ENCODE data around the gene ZC3H7A.

ZC3H7A gene

GRCh38 chr16:11738742-11739544 is 58.1 kb downstream of the ZC3H7A start:
- in situ Hi-C loops (cut with MboI; ENCODE audit: low sequenced_read_pairs): no loop called here

GRCh38 chr16:11737713-11738112 is 59.3 kb downstream of the ZC3H7A start:
- in situ Hi-C loops (cut with MboI; ENCODE audit: low sequenced_read_pairs): no loop called here

- in situ Hi-C loops (cut with MboI; ENCODE audit: low sequenced_read_pairs): no loop called here
Measured at GRCh38 chr16:11736903-11737302, 60.2 kb downstream of the ZC3H7A start.

GRCh38 chr16:11735787-11736186 is 61.3 kb downstream of the ZC3H7A start:
- in situ Hi-C loops (cut with MboI; ENCODE audit: low sequenced_read_pairs): no loop called here

GRCh38 chr16:11734653-11735043 is 62.4 kb downstream of the ZC3H7A start:
- in situ Hi-C loops (cut with MboI; ENCODE audit: low sequenced_read_pairs): no loop called here

- in situ Hi-C loops (cut with MboI; ENCODE audit: low sequenced_read_pairs): no loop called here
Measured at GRCh38 chr16:11734025-11734652, 62.9 kb downstream of the ZC3H7A start.

- in situ Hi-C loops (cut with MboI; ENCODE audit: low sequenced_read_pairs): no loop called here
Measured at GRCh38 chr16:11731222-11731621, 65.8 kb downstream of the ZC3H7A start.

GRCh38 chr16:11729787-11730186 is 67.3 kb downstream of the ZC3H7A start:
- in situ Hi-C loops (cut with MboI; ENCODE audit: low sequenced_read_pairs): no loop called here

- in situ Hi-C loops (cut with MboI; ENCODE audit: low sequenced_read_pairs): no loop called here
Measured at GRCh38 chr16:11727796-11728543, 69.1 kb downstream of the ZC3H7A start.

- in situ Hi-C loops (cut with MboI; ENCODE audit: low sequenced_read_pairs): no loop called here
Measured at GRCh38 chr16:11726008-11726407, 71.0 kb downstream of the ZC3H7A start.

- in situ Hi-C loops (cut with MboI; ENCODE audit: low sequenced_read_pairs): no loop called here
Measured at GRCh38 chr16:11725457-11725856, 71.6 kb downstream of the ZC3H7A start.

- in situ Hi-C loops (cut with MboI; ENCODE audit: low sequenced_read_pairs): no loop called here
Measured at GRCh38 chr16:11722468-11722808, 74.6 kb downstream of the ZC3H7A start.

GRCh38 chr16:11721781-11722467 is 75.1 kb downstream of the ZC3H7A start:
- in situ Hi-C loops (cut with MboI; ENCODE audit: low sequenced_read_pairs): no loop called here

GRCh38 chr16:11719762-11720161 is 77.3 kb downstream of the ZC3H7A start:
- in situ Hi-C loops (cut with MboI; ENCODE audit: low sequenced_read_pairs): no loop called here

- in situ Hi-C loops (cut with MboI; ENCODE audit: low sequenced_read_pairs): no loop called here
Measured at GRCh38 chr16:11719171-11719570, 77.9 kb downstream of the ZC3H7A start.

GRCh38 chr16:11717811-11718210 is 79.2 kb downstream of the ZC3H7A start:
- in situ Hi-C loops (cut with MboI; ENCODE audit: low sequenced_read_pairs): no loop called here

- in situ Hi-C loops (cut with MboI; ENCODE audit: low sequenced_read_pairs): no loop called here
Measured at GRCh38 chr16:11716336-11716735, 80.7 kb downstream of the ZC3H7A start.

GRCh38 chr16:11715246-11715947 is 81.7 kb downstream of the ZC3H7A start:
- in situ Hi-C loops (cut with MboI; ENCODE audit: low sequenced_read_pairs): no loop called here

GRCh38 chr16:11712122-11712521 is 84.9 kb downstream of the ZC3H7A start:
- in situ Hi-C loops (cut with MboI; ENCODE audit: low sequenced_read_pairs): no loop called here

- in situ Hi-C loops (cut with MboI; ENCODE audit: low sequenced_read_pairs): no loop called here
Measured at GRCh38 chr16:11711662-11712061, 85.4 kb downstream of the ZC3H7A start.

GRCh38 chr16:11708421-11708820 is 88.6 kb downstream of the ZC3H7A start:
- in situ Hi-C loops (cut with MboI; ENCODE audit: low sequenced_read_pairs): no loop called here

Measured in hTERT RPE-1 (cell line).